NCI-H82 treated with DMSO at 0.1 percent for 48 hours (cell line): ENCODE measurements around the gene SLC9C2.
"Not testable (repeated sequence)": the region's sequence is repeated elsewhere in the genome, so short reads cannot be mapped to it uniquely, and the experiment has no call there.

Experiments used
- DNase-seq: peaks from one replicate; lab custom pipeline; 2025; ENCODE audit not compliant: unreplicated experiment; lab: John Stamatoyannopoulos, UW

SLC9C2 gene

DNA sequence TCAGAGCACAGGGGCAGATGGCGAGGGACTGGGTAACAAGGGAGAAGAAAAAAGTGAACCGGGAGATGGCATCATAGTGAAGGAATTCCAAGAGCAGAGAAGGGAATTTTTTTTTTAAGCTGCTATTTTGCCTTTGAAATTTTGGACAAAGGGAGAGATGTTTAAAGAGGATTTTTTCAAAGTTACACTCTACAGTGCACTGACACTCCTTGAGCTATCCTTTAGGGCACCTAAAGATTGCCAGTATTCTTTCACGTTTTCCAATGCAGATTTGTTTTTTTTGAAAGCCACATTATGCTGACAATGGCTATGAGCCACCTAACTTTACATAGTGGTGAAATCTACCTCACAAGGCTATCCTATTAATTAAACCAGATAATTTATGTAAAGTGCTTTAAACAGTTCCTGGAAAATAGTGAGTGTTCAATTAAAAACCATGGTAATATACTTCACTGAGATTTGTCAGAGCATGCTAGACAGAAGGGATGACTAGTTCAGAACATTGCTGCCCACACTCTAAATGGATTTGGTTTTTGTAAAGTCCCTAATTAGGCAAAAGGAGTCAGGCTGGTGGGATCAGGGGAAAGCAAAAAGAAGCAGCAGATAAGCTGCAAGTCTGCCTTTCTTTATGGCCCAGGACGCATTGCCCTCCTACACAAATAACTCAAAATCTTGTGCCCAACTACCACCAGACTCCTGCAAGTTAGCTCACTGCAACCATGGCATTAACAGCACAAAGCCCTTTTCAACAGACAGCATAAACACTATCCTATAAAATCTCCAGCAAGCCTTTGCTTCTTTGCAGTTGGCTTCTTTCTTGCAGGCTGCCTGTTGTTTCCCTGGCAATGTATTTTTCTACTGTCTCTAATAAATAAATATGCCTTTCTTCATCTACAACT is 71.8 kb downstream of the SLC9C2 start:
- DNase-seq: peak; percentile 86

DNA sequence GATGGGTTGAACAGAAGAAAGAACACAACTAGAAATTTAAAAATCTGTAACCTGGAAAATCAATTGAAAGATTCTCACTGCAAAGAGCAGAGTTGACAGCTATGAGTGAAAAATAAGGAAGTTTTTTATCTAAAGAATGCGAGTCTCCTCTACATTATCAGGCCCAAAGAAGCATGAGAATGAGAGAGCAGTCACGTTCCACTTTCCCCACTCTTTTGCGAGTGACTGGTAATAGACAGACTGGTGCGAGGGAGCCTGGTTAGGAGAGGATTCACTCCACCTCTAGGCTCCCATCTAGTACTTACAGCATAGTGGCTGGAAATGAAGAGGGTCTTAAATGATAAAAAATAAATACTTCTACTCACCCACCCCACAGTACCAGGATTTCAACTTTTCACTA is 73.8 kb downstream of the SLC9C2 start:
- DNase-seq: no peak

DNA sequence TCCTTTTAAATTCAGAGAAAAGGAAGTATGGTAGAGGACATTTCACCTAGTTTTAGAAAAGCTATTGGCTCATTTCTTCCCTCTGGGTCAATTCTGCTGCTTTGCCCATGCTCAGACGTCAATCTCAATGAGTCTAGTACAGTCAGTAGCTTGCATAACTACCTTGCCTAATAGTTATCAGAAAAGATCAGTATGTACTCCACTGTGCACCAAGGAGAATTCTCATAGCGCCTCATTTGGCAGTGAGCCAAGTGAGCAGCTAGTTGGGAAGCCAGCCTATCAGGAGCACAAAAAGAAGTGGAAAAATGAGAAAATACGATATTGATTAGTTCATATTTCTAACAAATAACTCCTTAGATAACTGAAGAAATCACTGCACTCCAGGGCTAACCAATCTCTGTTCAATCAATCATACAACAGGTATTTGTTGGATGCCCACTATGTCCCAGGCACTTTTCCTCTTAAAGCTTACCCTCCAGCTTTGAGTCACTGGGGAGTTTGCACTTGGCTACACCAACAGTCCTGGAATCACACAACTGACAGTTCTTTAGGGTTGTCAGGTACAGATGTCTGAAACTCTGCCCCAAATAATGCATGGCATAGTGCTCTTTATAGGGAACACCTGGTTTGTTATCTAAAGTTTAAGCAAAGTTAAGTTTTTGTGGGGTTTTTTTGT is 75.6 kb downstream of the SLC9C2 start:
- DNase-seq: no peak

GRCh38 chr1:173525926-173526325 is 76.9 kb downstream of the SLC9C2 start:
- DNase-seq: no peak

GRCh38 chr1:173523329-173523728 is 79.5 kb downstream of the SLC9C2 start:
- DNase-seq: no peak

DNA sequence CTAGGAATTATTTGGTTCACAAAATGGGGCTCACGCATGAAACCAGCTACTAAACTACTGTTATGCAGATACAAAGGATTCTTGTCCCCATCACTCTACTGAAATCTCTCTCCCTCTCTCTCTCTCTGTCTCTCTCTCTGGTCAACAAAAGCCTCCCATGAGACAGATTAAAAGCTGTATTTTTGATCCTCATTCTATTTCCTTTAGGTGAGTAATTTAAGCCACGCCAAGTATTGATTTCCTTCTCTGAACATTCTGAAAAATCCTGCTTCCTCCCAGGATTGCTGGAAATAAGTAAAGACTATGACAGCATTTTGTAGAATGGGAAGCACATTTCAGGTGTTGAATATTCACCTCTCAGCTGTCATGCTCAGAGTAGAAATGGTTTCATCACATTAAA is 82.1 kb downstream of the SLC9C2 start:
- no peak for DNase-seq

DNA sequence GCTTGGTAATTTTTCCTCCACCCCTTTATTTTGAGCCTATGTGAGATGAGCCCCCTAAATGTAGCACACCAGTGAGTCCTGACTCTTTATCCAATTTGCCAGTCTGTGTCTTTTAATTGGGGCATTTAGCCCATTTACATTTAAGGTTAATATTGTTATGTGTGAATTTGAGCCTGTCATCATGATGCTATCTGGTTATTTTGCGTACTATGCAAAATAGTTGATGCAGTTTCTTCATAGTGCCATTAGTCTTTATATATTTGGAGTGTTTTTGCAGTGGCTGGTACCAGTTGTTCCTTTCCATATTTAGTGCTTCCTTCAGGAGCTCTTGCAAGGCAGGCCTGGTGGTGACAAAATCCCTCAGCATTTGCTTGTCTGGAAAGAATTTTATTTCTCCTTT is 88.4 kb downstream of the SLC9C2 start:
- DNase-seq: not testable (repeated sequence)

- DNase-seq: no peak
These were observed 93.1 kb downstream of the SLC9C2 start for GRCh38 chr1:173509797-173510196.

- DNase-seq: no peak
These were observed 94.3 kb downstream of the SLC9C2 start for GRCh38 chr1:173508541-173508940.

DNA sequence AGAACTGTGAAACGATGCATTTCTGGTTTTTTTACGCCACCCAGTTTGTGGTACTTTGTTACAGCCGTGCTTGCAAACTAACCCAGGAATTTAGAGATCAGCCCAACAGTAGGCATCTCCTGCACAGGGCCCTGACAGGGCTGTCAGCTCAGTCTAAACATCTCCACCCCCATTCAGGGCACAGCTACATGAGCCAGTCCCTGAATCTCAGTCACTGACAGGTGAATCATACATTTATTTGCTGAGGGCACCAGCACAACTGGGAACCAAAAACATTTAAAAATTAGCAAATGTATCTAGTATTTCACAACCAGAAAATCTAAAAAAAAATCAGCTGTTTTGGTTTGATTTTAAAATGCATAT is 95.0 kb downstream of the SLC9C2 start:
- no peak for DNase-seq

DNA sequence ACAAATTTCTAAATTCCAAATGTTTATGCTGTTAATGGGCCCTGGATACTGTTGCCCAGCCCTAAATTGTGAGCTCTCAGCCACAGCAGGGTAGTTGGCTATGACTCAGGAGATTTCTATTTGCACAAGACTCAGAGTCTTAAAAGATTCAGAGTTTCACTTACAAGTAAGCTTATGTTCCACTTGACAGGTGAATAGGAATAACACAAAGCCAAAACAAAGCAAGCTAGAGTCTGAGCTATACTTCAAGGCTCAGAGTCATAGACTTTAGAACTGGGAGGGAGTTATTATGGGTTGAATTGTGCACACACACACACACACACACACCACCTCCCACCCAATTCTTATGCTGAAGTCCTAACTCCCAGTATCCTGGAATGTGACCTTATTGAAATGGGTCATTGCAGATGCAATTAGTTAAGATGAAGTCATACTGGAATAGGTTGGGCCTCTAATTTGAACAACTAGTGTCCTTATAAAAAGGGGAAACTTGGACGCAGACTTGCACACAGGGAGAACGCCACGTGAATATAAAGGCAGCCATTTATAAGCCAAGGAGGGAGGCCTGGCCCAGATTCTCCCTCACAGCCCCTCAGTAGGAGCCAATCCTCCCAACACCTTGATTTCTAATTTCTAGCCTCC is 95.5 kb downstream of the SLC9C2 start:
- no peak for DNase-seq

GRCh38 chr1:173506437-173506836 is 96.4 kb downstream of the SLC9C2 start:
- DNase-seq: no peak

DNA sequence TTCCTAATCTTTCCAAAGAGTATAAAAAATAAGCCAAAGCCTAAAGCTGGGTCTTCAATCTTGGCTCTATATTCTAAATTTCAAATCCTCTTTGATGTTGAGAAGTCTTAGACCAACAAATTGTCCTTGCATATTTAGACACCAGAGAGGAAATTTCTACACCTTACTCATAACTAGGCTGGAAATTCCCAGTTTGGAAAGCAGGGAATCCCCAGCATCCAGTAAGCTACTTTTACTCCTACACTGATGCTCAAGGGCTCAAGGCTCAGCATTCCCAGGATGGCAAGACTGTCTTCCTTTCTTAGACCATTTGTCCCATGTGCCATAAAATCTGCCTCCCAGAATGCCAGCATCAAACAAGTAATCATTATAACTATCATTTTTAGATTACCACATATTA is 97.5 kb downstream of the SLC9C2 start:
- DNase-seq: no peak

DNA sequence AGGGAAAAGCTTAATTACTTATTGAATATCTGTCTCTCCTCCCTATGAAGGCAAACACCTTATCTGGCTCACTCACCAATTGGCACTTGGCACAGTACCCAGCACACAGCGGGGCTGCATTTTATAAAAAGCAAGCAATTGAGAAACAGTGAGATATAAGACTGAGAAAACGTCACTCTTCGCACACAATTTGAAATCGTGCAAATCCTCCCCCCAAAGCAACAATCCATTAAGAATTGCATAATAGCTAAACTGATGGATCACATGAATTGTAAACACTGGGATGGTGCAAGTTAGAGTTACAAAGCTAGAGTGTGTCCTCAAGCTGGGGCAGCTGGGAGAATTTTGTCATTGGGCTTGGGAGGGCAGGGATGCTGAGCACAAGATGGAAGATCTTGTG is 98.6 kb downstream of the SLC9C2 start:
- no peak for DNase-seq

DNA sequence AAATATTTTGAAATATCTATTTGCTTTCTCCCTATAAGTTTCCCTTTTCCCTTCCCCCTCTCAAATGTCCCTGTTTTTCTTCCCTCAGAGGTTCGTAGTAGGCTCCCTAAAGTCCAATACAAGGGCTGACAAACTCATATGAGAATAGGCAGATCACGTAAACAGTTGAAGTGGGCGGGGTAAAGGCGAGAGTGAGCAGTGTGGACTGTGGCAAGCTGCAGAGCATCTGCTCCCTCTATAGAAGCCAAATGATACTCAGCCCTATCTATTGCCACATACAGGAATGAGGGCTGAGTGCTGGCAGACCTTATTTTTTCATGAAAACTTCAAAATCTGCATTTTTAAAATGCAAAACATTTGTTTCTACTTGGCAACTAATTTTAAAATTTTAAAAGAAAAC is 99.5 kb downstream of the SLC9C2 start:
- peak; percentile 37 for DNase-seq

- DNase-seq: no peak
These were observed 100.8 kb downstream of the SLC9C2 start for GRCh38 chr1:173502104-173502503.

GRCh38 chr1:173499729-173500128 is 103.1 kb downstream of the SLC9C2 start:
- DNase-seq: no peak

DNA sequence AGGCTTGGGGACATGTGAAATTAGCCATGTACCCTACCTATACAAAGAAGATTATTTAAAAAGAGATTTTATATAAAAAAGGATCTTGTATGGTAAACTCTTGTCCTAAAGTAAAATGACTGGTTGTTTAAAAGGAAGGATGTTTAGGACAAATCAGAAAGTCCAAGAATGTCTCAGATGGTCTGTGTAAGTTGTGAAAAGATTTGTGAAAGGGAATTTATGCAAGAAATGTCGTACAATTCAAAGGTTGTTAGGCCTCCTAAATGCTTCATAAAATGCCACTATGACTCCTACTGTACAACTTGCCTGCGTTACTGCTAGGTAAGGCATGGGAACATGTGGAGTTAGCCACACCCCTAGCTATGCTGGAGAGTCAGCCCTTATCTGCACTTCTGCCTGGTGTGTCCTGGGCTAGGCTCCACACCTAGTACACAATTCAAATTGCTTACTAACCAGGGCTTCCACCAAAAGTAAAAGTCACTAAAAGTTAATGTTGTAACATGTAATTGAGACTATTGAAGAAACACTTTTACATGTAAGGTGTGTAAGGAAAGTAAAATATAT is 106.0 kb downstream of the SLC9C2 start:
- no peak for DNase-seq

DNA sequence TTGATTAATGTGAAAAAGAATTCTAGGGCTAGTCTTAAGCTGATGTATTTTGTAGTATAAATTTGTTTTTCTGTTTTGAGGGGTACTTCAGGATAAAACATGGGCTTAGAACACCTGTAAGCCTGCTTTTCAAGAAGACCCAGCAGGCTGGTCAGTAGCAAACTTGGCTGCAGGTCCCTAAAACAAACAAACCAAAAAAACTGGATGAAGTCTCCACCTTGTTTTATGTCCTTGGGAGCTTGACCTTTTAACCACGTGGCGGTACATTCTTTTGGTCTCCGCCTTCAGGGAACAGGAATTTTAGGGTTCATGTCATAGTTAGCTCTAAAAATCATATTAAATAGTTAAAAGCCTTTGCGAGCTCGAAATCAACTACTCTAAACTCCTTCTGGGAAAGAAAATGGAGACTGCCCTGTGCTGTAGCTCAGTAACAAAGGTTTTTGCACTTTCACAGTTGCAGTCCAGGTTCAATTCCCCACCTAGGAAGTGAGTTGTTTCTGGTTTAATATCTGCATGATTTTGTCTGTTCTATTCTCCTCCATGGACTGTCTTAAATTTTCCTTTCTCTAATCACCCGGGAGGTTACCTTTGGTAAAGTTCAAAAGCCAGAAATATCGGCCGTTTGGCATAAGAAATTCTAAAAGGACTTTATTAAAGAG is 107.1 kb downstream of the SLC9C2 start:
- no peak for DNase-seq

DNA sequence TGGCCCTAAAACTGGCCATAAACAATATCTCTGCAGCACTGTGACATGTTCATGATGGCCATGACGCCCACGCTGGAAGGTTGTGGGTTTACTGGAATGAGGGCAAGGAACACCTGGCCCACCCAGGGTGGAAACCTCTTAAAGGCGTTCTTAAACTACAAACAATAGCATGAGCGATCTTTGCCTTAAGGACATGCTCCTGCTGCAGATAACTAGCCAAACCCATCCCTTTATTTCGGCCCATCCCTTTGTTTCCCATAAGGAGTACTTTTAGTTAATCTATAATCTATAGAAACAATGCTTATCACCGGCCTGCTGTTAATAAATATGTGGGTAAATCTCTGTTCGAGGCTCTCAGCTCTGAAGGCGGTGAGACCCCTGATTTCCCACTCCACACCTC is 109.7 kb downstream of the SLC9C2 start:
- DNase-seq: not testable (repeated sequence)

DNA sequence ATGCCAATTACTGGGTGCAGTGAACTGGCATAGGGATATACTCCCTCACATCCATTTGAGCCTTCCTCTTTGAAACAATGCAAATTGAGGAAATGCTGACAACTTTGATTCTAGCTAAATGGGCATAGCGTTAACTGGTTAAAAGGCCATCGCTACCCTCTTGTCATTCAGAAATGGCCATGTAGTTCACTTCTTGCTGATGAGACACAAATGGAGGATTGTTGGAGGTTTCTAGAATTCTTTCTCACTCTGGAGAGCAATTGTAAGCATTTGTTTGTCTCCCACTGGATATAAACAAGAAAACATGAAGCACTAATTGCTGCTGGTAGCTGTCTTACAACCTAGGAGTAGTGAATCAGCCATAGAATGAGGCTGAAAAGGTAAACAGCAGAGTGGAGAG is 111.4 kb downstream of the SLC9C2 start:
- DNase-seq: no peak
